HG03442 (cell line): Measurements from ENCODE around the gene TP53I11.

ENCODE experiments used
- ATAC-seq: cut with Tn5 transposase; IDR thresholded peaks from one replicate; pipeline ENCODE4 v1.9.1; 2021; ENCODE audit warnings: mild to moderate bottlenecking, moderate library complexity; ENCODE audit not compliant: unreplicated experiment

Gene TP53I11

DNA sequence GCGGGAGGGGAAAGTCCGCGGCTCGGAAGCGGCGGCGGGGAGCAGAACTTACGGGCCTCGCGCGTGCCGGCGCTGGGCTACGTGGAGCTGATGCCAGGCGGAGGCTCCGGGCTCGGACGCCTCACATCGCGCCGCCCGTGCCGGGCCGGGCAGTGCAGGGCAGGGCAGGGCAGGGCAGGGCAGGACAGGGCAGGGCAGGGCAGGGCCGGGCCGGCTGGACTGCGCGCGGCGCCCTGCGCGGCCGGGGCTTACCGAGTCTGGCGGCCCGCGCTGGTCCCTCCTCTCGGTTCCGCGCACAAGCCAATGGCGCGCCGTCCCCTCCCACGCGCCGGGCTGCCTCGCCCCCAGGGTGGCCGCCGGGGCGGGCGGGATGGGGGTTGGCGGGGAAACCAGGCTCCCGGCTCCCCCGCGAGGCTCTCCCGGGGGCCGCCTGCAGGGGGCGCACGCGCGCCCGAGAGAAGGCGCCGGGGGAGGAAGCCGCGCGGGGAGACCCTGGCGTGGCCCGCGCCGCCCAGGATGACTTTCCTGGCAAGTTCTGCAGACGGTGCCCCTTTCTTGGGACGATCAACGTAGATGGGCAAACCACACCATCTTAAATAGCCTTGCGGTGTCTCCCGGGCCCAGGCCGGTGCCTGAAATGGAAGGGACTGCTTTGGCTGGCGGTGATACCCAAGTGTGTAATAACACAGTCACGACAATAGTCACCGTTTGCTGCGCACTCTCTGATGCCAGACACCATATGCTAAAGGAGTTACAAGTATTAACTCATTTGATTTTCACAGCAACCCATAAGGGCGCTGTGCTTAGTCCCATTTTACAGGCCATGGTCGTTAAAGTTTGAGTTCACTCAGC, at the start of gene TP53I11:
TSS of gene TP53I11 (minus strand) at position 259 of the 852 bp plus-strand sequence. CDS start 12,548 bp downstream, outside the sequence.
- no peak for ATAC-seq

GRCh38 chr11:44999068-44999467, 48.4 kb upstream of the TP53I11 start:
- ATAC-seq, result no peak

DNA sequence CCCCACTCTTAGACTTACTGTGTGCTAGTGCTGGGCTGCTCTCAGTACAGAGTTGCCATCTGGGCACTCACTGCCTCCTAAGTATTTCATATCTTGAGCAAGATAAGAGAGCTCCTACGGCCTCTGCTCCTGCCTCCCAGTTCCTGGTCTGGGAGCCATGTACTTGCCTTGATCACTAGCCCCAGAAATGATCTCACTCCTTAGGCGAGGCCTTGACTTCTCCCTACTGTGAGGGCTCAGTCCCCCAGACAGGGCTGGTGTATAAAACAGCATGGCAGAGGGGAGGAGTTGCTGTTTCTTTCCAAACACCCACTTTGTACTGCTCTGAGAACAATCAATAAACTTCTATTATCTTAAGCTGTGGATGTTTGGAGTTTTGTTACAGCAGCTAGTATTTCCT, 47.4 kb upstream of the TP53I11 start:
- no peak for ATAC-seq

GRCh38 chr11:44997566-44997965, 46.9 kb upstream of the TP53I11 start:
- ATAC-seq, result no peak

DNA sequence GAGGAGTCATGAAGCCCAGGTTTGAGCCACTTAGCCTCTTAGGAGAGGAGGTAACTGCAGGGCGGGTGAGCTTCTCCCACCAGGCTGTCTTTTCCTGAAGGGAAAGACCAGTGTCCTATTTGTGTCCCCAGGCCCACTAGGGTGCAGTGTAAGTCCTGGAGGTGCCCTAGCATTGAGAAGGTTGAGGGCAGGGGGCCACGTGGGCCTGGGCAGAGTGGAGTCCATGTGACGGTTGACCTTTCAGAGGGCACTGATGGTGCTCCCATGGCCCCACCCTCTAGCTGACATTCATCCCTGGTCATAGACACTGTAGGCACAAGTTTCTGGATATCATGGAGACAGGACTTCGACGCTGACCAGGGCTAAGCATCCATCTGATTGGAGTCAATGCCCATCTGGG, 44.1 kb upstream of the TP53I11 start:
- ATAC-seq, result no peak

- ATAC-seq, result no peak
Observed at GRCh38 chr11:44993971-44994704, 43.5 kb upstream of the TP53I11 start.

DNA sequence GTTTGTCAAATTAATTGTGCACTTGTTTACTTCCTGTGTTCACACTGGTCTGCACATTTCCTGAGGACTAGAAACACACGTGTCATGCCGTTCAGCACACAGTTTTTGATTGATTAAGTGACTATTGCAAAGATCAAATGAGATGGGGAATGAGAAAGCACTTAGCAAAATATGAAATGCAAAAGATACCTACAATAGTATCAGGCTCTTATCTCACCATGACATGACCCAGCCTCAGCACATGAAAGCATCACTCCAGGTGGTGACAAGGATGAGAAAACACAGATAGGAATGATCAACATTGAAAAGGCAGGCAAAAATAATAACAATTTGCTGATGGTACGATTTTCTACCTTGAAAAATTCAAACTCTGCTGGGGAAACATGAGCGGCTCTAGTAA, 42.1 kb upstream of the TP53I11 start:
- no peak for ATAC-seq

DNA sequence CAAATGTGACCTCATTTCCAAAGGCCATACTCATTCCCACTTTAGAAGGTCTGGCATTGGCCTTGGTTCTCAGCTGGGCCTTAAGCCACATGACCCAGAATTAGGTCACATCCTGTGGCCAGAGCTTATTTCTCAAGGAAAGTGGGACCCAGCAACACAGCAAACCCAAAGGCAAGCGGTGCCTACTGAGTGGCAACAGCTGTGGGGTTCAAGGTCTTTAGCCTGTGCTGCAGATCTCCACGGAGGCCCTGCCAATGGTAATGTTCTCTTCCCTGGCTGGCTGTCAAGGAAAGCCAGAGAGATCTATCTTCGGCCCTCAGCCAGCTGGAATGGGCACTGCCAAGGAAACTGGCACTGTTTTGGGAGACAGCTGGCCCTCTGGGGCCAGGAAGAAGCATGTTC, 41.5 kb upstream of the TP53I11 start:
- ATAC-seq, result no peak

- ATAC-seq, result no peak
Observed at GRCh38 chr11:44990665-44991064, 40.0 kb upstream of the TP53I11 start.

DNA sequence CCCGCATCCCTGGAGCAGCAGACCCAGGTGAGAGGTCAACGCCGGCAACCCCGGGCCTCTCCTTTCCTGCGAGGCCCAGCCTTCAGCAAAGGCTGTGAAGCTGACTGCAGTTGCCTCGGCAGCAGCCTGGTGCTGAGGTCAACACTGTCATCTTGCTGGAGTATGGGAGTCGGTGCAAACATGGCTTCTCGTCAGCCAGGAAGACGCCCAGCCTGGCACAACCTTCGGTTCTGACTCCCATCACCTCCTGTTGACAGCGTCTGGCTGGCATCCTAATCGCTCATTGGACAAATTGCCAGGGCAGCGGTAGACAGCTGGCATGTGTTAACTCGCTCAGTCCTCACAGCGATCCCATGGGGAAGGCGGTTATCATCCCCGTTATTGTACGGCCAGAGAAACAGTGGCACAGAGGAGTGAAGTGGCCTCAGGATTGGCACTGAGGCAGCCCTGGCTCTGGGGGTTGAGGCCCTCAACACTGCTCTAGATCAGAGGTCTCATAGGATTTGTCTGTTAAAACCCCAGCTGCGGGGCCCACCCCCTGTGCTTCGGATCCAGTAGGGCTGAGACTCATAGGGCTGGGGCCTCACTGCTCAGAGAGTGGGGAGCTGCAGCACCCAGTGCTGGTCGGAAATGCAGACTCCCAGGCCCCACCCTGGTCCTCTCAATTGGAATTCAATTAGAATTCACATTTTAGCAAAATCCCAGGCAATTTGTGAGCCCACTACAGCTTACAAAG, 39.3 kb upstream of the TP53I11 start:
- ATAC-seq, result no peak

GRCh38 chr11:44988981-44989635, 38.4 kb upstream of the TP53I11 start:
- ATAC-seq, result no peak

DNA sequence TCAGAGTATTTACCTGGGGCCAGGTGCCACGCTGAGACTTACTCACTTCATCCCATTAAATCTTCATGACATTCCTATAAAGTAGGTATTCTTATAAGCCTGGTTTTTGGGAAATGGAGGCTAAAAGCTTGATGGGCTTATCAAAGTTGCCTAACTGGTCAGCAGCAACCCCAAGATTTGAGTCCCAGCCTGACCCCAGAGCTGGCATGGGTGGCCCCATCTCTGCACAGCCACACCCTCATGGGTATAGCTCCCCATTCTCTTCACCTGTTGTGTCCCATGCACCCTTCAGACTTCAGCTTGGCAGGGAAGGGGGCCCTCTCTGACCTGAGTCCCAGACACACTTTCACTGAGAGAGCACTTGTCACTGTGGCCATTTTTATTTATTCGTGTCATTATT, 37.4 kb upstream of the TP53I11 start:
- ATAC-seq, result no peak

DNA sequence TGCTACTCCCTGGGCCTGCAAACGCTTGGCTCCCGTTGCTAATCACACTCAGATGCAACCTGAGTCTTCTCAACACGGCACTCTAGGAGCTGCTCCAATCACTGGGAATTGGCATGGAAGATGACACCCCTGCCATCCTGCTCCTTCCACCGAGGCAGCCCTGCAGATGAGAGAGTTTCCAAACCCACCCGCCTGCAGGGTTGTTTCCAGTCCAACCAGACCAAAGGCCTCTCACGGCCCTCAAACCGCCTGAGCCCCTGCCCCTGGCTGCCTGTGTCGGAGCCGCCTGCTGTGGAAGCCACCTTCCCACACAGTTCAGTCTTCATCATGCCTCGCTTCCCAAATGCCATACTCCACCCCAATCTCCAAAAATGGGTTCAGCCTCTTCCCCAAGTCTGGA, 36.8 kb upstream of the TP53I11 start:
- ATAC-seq, result no peak

GRCh38 chr11:44986315-44986714, 35.6 kb upstream of the TP53I11 start:
- no peak for ATAC-seq

- ATAC-seq, result no peak
Observed at GRCh38 chr11:44985721-44986120, 35.0 kb upstream of the TP53I11 start.

DNA sequence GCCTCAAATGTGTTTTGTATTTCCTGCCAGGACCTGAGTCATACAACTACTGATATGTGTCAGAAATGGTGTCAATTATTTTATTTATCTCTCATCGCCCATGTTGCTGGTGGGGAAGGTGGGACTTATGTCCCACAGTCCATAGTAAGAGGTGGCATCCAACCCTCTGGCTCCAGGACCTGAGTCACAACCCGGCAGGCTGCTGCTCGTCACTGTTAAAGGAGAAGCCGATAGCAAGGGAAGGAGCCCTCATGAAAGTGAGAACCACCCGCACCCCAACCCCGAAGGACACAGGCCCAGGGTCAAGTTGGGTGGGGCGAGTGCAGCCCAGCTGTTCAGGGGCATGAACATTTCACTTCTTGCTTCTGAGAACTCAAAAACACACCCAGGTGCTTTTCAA, 33.1 kb upstream of the TP53I11 start:
- no peak for ATAC-seq

DNA sequence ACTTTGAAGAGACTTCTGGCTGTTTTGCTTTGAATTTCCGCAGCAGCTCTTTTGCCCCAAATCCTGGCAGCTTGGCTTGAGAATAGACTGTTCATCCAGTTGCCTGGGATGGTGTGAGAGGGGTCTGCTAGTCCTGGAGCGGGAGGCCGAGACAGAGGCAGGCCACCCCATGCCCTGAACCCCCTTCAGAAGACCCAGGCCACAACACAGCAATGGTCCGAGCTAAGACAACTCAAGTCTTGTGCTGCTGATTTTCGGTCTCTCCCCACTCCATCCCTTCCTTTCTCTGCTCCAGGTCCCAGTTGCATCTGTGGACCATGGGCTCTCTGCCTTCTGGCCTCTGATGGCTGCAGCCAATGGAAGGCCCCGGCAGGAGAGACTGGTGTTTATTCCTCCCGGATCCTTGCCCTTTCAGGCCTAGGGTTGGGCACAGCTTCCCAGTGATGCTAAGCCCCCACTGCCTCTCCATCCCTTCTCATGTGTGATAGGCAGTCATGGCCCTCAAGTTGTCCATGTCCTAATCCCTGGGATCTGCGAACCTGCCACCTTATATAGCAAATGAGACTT, 31.9 kb upstream of the TP53I11 start:
- no peak for ATAC-seq

DNA sequence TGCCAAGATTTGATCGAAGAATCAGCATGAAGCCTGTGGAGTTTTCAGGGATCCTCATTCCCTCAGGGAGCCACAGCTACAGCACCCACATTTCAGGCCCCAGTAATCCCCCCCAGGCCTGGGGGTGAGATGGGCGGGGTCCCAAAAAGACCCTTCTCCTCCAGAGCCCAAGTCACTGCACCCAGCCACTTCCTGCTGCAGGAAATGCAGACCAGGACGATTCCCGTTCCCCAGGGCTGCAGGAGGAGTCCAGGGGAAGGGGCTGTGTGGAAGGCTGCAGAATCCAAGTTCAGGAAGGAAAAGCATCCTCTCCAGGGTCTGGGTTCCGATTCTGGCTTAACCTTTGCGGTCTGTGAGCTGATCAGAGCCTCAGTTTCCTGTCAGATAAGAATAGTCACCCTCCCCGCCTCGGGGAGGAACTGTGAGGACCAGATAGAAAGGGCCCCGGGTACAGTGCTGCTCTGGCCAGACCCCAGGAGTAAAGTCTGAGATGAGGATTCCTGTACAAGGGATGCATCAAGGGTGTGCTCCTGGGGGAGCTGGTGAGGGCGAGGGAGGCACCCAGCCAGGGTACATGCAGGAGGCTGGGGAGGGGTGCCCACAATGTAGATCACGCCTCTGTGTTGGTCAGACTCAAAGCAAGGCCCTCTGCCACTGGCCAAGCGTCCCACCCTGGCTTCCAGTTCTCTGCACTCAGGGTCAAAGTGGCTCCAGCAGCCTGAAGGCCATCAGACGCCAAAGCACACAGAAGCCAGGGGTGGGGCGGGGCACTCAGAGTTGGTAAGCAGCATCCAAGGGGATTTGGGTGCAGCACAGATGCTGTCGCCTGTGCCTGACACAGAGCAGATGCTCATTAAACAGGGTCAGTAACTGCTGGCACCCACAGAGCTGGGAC, 30.1 kb upstream of the TP53I11 start:
- no peak for ATAC-seq

DNA sequence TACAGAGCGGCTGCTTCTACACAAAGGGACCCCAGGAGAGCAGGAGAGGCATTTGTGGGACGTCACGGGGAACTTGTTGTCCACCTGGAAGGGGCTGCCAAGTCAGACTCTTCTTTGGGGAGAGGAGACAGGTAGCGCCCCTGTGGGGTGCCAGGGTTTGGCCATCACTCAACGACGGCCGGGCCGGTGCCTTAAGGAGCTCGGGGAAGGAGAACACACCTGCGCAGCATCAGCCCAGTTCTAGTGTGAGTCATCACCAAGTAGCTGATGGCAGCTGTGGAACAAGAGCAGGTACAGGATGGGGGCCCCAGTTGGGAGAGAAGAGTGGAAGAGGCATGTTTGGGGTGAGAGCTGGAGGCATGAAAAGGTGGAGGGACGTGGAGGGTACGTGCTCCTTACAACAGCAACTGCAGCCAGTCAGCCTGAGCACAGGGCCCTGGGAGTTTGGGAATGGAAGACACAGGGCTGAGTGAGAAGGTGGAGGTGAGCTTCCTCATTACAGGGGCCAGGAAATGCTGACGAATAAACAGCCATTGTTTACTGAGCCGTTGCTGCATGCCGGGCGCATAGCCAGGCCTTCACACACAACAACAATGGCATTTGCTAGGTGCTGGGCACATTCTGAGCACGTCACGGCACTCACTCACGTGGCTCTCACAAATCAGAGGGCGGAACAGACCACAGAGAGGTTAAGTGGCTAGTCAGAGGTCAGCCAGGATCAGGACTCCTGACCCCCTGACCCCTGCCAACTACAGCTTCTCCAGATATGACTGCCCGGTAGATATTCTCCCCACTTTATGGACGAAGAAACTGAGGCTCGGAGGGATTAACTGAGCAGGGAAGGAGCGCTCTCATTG, 29.1 kb upstream of the TP53I11 start:
- no peak for ATAC-seq
